Right lobe of liver (tissue), 6 donors: ENCODE data around the gene HDAC11. TPM values are rescaled to one million over a fixed set of nuclear protein-coding genes. Genes with fewer than 3 reads are reported as not detected.

ENCODE experiments used
- ATAC-seq, 4 donors: fragments of 200-7000 bp; cut with Tn5 transposase; one replicate each; pipeline ENCODE4 v1.9.1; 2020; ENCODE audit warnings: mild to moderate bottlenecking in 4 of 4, moderate library complexity in 4 of 4
- DNase-seq, 3 donors: peaks; one replicate each; pipeline ENCODE4 v3.0.0-alpha.2; 2020
- H3K27ac ChIP-seq, 3 donors: fragments of 200-600 bp; one replicate each; pipeline ENCODE4 v1.8.0; 2022
- H3K27me3 ChIP-seq, 2 donors: fragments of 200-600 bp; one replicate each; pipeline ENCODE4 v1.8.0; 2022
- H3K36me3 ChIP-seq, 4 donors: fragments of 200-600 bp; sonication (generic) in 1 of 4; one replicate each; pipeline versions ENCODE4 v1.5.1 to v1.8.0; 2017 to 2022; ENCODE audit warnings: control low read depth in 1 of 4
- H3K4me1 ChIP-seq, 4 donors: fragments of 200-600 bp; sonication (generic) in 1 of 4; one replicate each; pipeline versions ENCODE4 v1.5.1 to v1.8.0; 2017 to 2022; ENCODE audit warnings: control low read depth in 1 of 4
- H3K4me3 ChIP-seq, 3 donors: fragments of 200-600 bp; one replicate each; pipeline ENCODE4 v1.8.0; 2022
- H3K9me3 ChIP-seq, 4 donors: fragments of 200-600 bp; sonication (generic) in 1 of 4; one replicate each; pipeline versions ENCODE4 v1.5.1 to v1.8.0; 2017 to 2022; ENCODE audit warnings: control low read depth in 1 of 4
- CTCF ChIP-seq, 4 donors: fragments of 200-600 bp in 3 of 4; fragments of 450-650 bp in 1 of 4; IDR thresholded peaks; one replicate each; pipeline versions ENCODE4 v1.5.1 to v1.8.0; 2016 to 2022; ENCODE audit warnings: antibody characterized with exemption in 4 of 4, mild to moderate bottlenecking in 2 of 4
- POLR2A ChIP-seq: fragments of 450-650 bp; IDR thresholded peaks from one replicate; pipeline ENCODE4 v1.6.1; 2017; ENCODE audit warnings: antibody characterized with exemption, mild to moderate bottlenecking
- WGBS: methylation state at CpG from one replicate; pipeline ENCODE4 v1.1.6; 2018; ENCODE audit warnings: low coverage, low lambda C conversion rate; ENCODE audit not compliant: insufficient coverage; ENCODE audit errors: missing lambda C conversion rate; 5-methylcytosine and 5-hydroxymethylcytosine counted together
- intact Hi-C, 2 donors: fragments of 100-400 bp; cut with DNase I; formaldehyde crosslinking; loops; one replicate each; pipeline versions ENCODE4 v1.11.2 to v1.14.1; 2022
- total RNA-seq, 6 experiments: library from RNA; depleted of rRNA in 2 of 6; stranded (reverse); fragments of >200 nt in 2 of 6; fragmentation: NEBNext Ultra II Directional in 3 of 6; extraction: Animal tissue kit (Norgen Biotek cat#: 25700) in 3 of 6; gene quantifications; one replicate each; pipeline versions ENCODE4 v1.1.0 to v1.2.4, GENCODE V29; 2016 to 2023
- donor health status: DM: no; HTN: yes; CAD: no.
- donor health status: DM: no; HTN: no; CAD: no.
- donor health status: DM: no; HTN: no; CAD: no.
- donor health status: DM: no; HTN: yes; CAD: no.
- donor health status: DM: no; HTN: yes; CAD: no.

HDAC11 gene
- total RNA-seq, 6 experiments from 2014 or later, result 2.2 to 10.8 (median 5.0) TPM

GRCh38 chr3:13529196-13530112 lies 49.3 kb downstream of the HDAC11 start:
- TF ChIP-seq POLR2A, result no peak
- peaks cover 0 to 42% of the 10 kb centered on the region in 2 donors for H3K27me3 ChIP-seq
- ATAC-seq (no peak), DNase-seq (no peak)
- intact Hi-C loops, result no loop called here
- WGBS, result 51% methylated on average over 3 of the region's 5 CpGs
- H3K4me3 ChIP-seq, result no peak overlapping the region
- H3K4me1 ChIP-seq, result peaks cover 0 to 9% (median 3%) of the 10 kb centered on the region in 4 donors
- no peaks in the 10 kb centered on the region for H3K9me3 ChIP-seq
- no peak overlapping the region for H3K27ac ChIP-seq
- no peaks in the 10 kb centered on the region for H3K36me3 ChIP-seq

- intact Hi-C loops, result no loop called here
- H3K9me3 ChIP-seq, result no peaks in the 10 kb centered on the region
- no peaks in the 10 kb centered on the region for H3K4me1 ChIP-seq
- peaks cover 0 to 41% of the 10 kb centered on the region in 2 donors for H3K27me3 ChIP-seq
- ATAC-seq, result no peak
- H3K36me3 ChIP-seq, result no peaks in the 10 kb centered on the region
- TF ChIP-seq CTCF (IDR thresholded peaks at IDR 0.05) (no peak), POLR2A (no peak)
- H3K27ac ChIP-seq, result no peak overlapping the region
- no peak overlapping the region for H3K4me3 ChIP-seq
- 58% methylated on average over 11 of the region's 12 CpGs for WGBS
- no peak for DNase-seq
Measured at GRCh38 chr3:13530241-13531009, 50.3 kb downstream of the HDAC11 start.

- no peak overlapping the region for H3K4me3 ChIP-seq
- WGBS, result 48% methylated on average over 3 of the region's 9 CpGs
- intact Hi-C loops, result no loop called here
Measured at GRCh38 chr3:13532085-13532484, 52.0 kb downstream of the HDAC11 start.

GRCh38 chr3:13532631-13533030 lies 52.5 kb downstream of the HDAC11 start:
- DNase-seq, result no peak
- H3K4me3 ChIP-seq, result no peak overlapping the region
- WGBS, result 53% methylated on average over 2 of the region's 5 CpGs
- no peaks in the 10 kb centered on the region for H3K36me3 ChIP-seq
- ATAC-seq, result no peak
- TF ChIP-seq CTCF (IDR thresholded peaks at IDR 0.05) (no peak), POLR2A (no peak)
- intact Hi-C loops, result no loop called here
- H3K27me3 ChIP-seq, result peaks cover 0 to 19% of the 10 kb centered on the region in 2 donors
- H3K4me1 ChIP-seq, result no peaks in the 10 kb centered on the region
- H3K9me3 ChIP-seq, result no peaks in the 10 kb centered on the region
- no peak overlapping the region for H3K27ac ChIP-seq

More at GRCh38 chr3:13532085-13532484, 52.0 kb downstream of the HDAC11 start:
- Histone ChIP-seq H3K9me3 (no peaks in the 10 kb centered on the region), H3K36me3 (no peaks in the 10 kb centered on the region), H3K4me1 (no peaks in the 10 kb centered on the region), H3K27me3 (peaks cover 0 to 24% of the 10 kb centered on the region in 2 donors), H3K27ac (no peak overlapping the region)
- DNase-seq, result no peak
- no peak for ATAC-seq
- TF ChIP-seq POLR2A, result no peak
- TF ChIP-seq CTCF (IDR thresholded peaks at IDR 0.05), result no peak
